GM21526 (cell line): Measurements from ENCODE around the gene PGA3.
"Not testable (repeated sequence)": the region's sequence is repeated elsewhere in the genome, so short reads cannot be mapped to it uniquely, and the experiment has no call there.

ENCODE experiments used
- ATAC-seq: cut with Tn5 transposase; IDR thresholded peaks from one replicate; pipeline ENCODE4 v1.9.1; 2021; ENCODE audit warnings: moderate library complexity; ENCODE audit not compliant: unreplicated experiment, low FRiP score

PGA3 gene

DNA sequence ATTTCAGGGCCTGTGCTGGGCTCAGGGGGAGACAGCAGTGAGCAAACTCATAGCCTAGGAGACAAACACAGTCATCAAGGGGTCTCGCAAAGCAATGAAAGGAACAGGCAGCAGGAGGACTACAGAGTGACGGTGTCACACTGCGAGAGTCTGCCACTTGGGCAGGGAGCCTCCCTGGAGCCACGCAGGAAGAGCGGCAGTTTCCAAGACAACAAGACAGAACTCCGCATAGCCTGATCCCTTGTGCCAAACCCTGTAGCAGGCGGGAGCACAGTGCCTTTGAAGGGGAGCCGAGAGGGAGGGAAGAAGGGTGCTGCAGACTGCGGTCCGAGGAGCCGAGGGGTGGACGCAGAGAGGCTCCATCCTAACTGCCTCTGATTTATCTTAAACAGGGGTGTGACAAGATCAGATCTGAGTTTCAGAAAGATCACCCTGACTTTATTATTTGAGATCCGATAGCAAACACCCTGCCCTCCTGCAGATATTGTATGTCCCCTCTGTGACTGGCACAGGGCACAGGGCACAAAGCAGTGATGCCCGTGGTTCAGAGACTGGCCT is 1.3 kb downstream of the PGA3 start:
- ATAC-seq = not testable (repeated sequence)

DNA sequence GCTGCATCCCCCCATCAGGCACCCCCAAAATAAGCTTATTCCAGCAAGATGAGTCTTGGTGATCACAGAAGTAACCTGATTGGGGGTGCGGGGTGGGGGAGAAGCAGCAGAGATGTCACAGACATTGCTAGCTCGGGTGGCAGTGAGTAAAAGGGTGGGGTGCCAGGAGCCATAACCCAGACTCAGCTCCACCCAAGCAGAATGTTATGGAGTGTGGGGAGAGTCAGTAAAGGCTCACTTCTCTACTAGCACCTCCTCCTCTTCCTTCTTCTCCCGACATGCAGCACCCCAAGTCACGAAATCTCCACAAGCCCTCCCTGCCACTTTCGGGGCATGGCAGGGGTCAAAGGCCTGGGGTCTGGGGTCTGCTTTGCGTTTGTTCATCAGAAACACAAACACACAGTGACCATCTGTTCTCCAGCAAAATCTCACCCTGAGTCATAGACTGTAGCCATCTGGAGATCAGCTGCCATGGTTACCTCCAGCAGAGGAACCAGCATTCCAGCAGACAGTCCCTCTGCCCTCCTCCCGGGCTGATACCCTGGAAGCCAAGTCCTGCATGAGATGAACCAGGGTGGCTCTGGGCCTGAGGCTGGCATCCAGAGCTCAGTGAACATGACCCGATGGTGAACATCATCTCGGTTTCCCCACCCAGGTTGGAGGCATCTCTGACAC is 4.5 kb downstream of the PGA3 start:
- not testable (repeated sequence) for ATAC-seq

DNA sequence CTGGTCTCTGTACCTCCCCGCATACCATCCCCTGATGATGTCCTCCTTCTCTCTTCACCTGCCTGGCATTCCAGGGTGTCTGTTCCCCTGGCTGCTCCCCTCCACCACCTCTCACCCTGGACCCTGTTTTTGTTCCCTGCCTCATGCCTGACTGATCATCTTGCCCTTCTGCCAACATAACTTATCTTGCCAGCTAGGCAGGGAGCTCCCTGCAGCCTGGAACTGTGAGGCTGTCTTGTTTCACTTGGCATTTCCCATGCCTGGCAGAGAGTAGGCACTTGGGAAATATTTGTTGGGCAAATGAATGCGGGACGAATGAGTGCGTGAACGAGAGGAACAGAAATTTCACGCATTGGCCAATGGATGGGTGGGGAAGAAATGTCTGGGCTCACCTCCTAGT is 7.3 kb downstream of the PGA3 start:
- ATAC-seq = not testable (repeated sequence)

GRCh38 chr11:61211327-61211952 is 8.1 kb downstream of the PGA3 start:
- ATAC-seq = not testable (repeated sequence)

DNA sequence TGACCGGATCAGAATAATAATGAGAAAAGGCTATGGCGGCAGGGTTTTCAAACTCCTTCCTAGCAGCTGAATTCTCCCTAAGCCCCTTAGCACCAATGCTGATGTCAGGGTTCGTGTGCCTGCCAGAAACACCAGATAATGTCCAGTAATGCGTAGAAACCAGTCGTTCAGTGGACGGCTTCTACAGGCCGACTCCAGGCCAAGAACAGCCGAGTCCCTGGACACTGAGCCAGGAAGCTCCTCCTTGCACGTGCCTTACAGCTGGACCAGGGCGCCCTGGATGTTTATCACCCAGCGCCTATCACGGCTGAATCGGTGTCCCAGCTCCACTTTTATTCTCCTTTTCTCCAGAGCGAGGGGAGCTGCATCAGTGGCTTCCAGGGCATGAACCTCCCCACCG is 8.9 kb downstream of the PGA3 start:
- not testable (repeated sequence) for ATAC-seq

- ATAC-seq = not testable (repeated sequence)
Measured at GRCh38 chr11:61213711-61214324, 10.5 kb downstream of the PGA3 start.

DNA sequence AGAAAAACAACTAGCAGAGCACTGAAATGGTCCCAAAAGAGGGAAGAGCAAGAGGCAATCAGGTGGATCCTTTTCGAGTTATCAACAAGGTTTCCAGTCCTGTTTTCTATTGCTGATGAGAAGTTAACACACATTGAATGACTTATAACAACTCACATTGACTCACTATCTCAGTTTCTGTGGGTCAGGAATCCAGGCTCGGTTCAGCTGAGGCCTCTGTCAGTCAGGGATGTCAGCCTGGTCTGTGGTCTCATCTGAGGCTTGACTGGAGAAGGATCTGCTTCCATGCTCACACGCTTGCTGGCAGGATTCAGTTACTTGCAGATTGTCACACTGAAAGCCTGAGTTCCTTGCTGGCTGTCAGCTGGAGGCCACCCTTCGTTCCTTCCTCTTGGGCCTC is 15.0 kb downstream of the PGA3 start:
- ATAC-seq = not testable (repeated sequence)

- not testable (repeated sequence) for ATAC-seq
Measured at GRCh38 chr11:61219016-61219415, 15.7 kb downstream of the PGA3 start.

- not testable (repeated sequence) for ATAC-seq
Measured at GRCh38 chr11:61222047-61222446, 18.7 kb downstream of the PGA3 start, which contains the start of gene PGA4. Gene PGA4, plus strand, starts transcription at chr11:61222347. Its CDS starts 54 bp downstream, at chr11:61222401.

GRCh38 chr11:61222692-61223091 is 19.4 kb downstream of the PGA3 start:
- ATAC-seq = not testable (repeated sequence)

GRCh38 chr11:61226457-61227137 is 23.3 kb downstream of the PGA3 start:
- not testable (repeated sequence) for ATAC-seq

GRCh38 chr11:61229458-61229857 is 26.1 kb downstream of the PGA3 start:
- ATAC-seq = not testable (repeated sequence)

- not testable (repeated sequence) for ATAC-seq
Measured at GRCh38 chr11:61231033-61231432, 27.7 kb downstream of the PGA3 start.

DNA sequence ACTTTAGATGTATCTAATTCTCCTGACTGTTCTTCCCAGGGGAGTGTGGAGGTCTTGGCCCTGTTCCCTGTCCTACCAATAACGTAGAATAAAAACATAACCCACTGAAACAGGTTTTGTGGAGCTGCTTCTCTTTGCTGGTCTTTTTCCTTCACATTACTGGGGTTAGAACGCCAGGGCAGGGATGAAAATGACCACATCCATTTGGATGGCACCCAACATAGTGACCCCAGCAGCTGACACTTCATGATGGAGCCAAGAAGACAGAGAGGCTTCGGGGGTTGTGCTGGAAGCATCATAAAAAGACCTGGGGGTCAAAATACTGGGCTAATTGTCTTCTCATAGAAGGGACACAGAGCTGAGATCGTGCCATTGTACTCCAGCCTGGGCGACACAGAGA is 28.3 kb downstream of the PGA3 start:
- not testable (repeated sequence) for ATAC-seq

DNA sequence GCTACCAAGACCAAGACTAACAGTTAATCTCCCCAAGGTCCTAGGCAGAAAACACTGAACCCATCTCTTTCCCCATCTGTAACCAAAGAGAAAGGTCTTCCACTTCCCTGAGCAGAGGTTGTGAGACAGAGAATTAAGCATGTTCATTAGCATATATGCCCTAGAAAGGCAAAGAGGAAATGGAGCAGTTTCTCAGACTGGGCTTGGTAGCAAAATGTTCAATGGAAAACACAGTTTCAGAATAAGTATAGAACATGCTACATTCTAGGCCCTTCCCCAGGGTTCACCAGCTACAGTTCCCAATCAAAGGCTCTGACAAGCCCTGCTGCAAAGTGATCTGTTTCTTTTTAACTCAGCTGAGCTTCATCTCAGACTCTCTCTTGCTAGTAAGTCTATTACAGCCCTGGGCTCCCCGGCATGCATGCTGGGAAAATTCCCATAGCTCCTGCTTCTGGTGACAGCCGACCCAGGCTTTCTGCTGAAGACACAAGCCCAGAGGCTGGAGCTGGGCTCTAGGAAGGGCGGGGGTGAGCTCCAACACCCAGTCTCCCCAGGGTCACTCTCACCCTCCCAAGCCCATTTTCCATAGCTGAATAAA is 29.3 kb downstream of the PGA3 start:
- ATAC-seq = not testable (repeated sequence)

DNA sequence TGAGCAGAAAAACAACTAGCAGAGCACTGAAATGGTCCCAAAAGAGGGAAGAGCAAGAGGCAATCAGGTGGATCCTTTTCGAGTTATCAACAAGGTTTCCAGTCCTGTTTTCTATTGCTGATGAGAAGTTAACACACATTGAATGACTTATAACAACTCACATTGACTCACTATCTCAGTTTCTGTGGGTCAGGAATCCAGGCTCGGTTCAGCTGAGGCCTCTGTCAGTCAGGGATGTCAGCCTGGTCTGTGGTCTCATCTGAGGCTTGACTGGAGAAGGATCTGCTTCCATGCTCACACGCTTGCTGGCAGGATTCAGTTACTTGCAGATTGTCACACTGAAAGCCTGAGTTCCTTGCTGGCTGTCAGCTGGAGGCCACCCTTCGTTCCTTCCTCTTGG is 33.8 kb downstream of the PGA3 start:
- not testable (repeated sequence) for ATAC-seq

- not testable (repeated sequence) for ATAC-seq
Measured at GRCh38 chr11:61240288-61240687, 37.0 kb downstream of the PGA3 start.

DNA sequence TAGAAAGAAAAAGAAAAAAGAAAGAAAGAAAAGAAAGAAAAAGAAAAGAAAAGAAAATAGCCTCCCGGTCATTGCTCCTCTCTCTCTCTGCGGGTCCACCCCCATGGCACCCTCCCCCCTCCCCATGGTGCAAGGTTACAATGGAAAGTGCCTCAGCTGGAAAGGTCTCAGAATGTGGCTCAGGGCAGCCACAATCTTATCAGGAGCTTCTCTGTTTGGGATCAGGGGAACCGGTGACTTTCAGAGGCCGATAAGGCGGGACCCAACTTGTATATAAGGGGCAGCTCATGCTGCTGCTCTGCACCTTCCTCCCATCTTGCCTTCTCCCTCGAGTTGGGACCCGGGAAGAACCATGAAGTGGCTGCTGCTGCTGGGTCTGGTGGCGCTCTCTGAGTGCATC is 37.6 kb downstream of the PGA3 start, which contains the start of gene PGA5:
Gene PGA5 (plus strand): TSS at position 301 of the 400 bp plus-strand sequence. CDS start 52 bp downstream, at position 353.
- ATAC-seq = not testable (repeated sequence)

GRCh38 chr11:61241526-61241925 is 38.2 kb downstream of the PGA3 start:
- not testable (repeated sequence) for ATAC-seq
